GM18861 (cell line): Measurements from ENCODE around the gene CMTM3.
A peak's percentile ranks its signal among the peaks of the same experiment; 100 is the strongest.
"Not testable (repeated sequence)": the region's sequence is repeated elsewhere in the genome, so short reads cannot be mapped to it uniquely, and the experiment has no call there.

ENCODE experiments used
- ATAC-seq: cut with Tn5 transposase; IDR thresholded peaks from one replicate; pipeline ENCODE4 v1.9.1; 2021; ENCODE audit not compliant: unreplicated experiment

Gene CMTM3

GRCh38 chr16:66581246-66581952, 23.1 kb upstream of the CMTM3 start:
- ATAC-seq: no peak

DNA sequence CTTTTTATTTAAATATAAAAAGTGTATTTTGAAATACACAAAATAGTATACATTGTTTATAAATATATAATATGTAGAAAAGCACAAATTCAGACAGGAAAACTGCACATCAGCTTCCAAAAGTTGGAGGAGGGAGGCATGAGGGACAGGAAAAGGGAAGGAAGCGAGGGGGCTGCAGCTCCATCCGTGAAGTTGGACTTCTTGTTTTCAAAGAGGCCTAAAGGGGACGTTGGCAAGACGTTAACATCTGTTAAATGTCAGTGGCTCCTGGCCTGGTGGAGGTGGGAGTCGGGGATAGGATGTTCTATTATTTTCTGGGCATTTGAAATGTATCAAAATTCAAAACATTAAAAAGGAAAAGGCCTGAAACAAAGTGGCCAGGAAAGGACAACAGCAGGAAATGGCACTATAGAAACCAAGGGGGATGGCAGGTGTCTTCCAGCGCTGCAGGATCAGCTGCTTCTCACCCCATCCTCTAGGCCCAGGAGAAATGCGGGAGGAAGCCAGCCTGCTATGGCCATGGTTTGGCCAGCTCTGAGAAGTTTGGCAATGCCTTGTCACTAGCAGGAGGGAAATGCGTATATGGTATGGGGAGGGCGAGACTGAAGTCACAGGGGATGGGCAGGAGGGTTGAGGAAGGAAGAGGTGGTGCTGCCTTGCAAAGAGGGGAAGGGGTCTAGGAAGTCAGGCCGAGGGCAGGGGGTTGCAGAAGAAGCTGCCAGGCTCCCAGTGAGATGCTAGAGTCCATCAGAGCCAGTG, 18.8 kb upstream of the CMTM3 start:
- ATAC-seq: no peak

- no peak for ATAC-seq
Measured at GRCh38 chr16:66587881-66588600, 16.5 kb upstream of the CMTM3 start.

DNA sequence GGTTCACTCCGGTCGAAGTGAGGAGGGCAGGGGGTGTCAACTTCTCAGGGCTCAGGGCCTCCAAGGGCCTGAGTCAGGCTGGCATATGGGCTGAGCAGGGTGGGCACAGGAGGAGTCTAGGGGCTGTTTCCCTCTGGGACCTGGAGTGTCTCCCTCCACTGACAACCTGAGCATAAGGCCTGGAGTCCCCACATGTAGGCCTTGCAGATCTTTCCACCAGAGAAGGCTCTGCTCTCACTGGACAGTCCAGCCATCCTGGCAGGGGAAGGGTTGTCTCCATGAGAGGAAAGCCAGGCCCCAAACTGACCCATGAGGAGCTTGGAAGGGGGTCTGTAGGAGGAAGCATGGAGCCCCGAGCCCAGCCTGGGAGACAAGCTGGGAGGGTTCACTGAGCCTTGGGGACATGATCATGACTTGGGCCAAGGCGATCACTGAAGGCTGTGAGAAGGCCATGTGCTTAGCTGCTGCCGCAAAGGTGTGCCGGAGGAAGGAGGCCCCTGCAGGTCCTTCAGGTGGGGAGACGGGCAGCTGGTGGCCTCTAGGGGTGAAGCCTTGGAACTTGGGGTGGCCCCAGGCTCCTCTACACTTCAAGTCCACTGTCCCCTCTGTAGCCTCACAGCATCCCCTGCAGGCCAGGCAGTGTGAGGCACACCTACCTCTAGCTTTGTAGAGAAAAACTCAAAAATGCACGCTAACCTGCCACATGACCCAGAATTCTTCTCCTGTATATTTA, 15.4 kb upstream of the CMTM3 start:
- ATAC-seq: no peak

DNA sequence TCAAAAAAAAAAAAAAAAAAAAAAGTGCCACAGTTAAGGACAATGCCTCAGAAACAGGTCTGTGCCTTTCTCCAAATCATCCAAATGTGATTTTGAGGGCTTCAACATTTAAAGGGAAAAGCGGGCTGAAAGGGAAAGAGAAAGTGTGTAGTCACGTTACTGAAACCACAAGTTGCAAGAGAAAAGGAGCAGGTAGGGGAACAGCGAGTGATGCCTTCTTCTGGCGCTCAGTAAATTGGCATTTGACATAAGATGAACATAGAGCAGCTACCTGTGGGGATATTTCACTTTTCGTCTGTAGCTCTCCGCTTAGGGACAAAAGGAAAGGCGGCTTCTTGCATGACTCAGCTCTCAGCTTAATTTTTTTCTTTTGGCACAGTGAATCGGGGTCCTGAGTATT, 14.2 kb upstream of the CMTM3 start:
- no peak for ATAC-seq

- no peak for ATAC-seq
Measured at GRCh38 chr16:66591018-66591417, 13.5 kb upstream of the CMTM3 start.

DNA sequence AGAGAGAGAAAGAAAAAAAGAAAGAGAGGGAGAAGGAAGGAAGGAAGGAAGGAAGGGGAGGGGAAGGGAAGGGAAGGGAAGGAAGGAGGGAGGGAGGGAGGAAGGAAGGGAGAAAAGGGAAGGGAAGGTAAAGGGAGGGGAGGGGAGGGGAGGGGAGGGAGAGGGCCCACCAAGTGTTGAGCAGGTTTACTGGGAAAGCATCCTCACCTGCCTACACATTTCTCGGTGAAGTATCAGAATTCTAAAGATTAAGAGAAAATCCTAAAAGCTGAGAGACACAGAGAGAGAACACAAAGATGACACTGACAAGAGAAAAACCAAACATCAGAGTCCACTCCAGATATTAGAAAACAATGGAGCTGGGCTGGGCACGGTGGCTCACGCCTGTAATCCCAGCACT, 12.3 kb upstream of the CMTM3 start:
- ATAC-seq: no peak

DNA sequence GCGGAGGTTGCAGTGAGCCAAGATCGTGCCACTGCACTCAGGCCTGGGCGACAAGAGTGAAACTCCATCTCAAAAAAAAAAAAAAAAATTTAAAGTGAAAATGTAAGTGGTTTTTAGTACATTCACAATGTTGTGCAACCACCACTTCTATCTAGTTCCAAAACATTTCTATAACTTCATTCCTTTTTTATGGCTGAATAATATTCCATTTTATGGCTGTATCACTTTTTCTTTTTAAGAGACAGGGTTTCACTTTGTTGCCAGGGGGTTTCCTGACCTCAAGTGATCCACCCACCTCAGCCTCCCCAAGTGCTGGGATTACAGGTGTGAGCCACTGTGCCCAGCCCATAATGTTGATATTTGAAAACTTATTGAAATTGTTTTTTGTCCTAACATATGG, 11.7 kb upstream of the CMTM3 start:
- ATAC-seq: no peak

DNA sequence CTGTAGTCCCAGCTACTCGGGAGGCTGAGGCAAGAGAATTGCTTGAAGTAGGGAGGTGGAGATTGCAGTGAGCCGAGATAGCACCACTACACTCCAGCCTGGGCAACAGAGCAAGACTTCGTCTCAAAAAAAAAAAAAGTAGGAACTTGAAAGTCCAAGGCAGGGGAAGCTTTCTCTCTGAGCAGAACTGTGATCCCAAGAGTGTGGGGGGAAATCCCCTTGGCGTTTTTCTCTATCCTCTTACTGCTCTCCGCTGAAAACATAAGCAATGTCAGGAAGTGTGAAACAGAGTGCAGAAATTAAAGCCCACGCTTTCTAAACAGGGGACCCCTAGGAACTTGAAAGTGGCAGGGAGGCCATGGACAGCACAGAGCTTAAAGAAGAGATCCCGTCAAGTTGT, 9.8 kb upstream of the CMTM3 start:
- ATAC-seq: no peak

DNA sequence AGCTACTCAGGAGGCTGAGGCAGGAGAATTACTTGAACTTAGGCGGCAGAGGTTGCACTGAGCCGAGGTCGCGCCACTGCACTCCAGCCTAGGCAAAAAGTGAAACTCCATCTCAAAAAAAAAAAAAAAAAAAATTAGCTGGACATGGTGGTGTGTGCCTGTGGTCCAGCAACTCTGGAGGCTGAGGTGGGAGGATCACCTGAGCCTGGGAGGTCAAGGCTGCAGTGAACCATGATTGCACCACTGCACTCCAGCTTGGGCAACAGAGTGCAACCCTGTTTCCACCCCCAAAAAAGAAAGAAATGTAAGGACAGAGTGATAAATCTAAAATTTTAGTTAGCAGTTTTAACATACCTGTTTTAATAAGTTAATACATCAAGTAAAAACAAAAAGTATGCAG, 7.9 kb upstream of the CMTM3 start:
- not testable (repeated sequence) for ATAC-seq

DNA sequence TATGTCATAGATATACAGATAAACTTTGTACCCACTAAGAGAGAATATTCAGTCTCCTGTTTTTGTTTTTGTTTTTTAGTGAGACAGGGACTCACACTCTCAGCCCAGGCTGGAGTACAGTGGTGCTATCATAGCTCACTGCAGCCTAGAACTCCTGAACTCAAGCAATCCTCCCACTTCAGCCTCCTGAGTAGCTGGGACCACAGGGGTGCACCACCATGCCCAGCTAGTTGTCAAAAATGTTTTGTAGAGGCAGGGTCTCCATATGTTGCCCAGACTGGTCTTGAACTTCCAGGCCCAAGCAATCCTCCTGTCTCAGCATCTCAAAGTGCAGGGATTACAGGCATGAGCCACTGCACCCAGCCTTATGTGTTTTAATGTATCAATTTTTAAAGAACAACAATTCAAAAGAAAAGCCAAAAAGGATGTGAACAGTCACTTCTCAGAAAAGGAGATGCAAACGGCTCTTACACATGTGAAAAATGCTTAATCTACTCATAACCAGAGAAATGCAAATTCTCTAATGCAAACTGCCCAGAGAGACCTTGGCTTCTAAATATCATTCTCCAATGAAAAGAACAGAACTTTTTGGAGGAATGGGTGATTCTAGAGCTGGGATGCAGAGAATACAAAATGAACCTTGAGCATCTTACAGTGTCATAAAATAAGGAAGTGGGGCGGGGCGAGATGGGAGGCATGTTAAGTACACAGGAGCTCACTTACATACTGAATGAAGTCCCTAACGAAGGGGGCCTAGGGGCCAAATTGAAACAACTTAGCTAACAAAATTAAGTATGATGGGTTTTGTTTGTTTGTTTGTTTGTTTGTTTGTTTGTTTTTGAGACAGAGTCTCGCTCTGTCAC, 7.3 kb upstream of the CMTM3 start:
- no peak for ATAC-seq

GRCh38 chr16:66598111-66598510, 6.4 kb upstream of the CMTM3 start:
- ATAC-seq: no peak

GRCh38 chr16:66599726-66600125, 4.8 kb upstream of the CMTM3 start:
- no peak for ATAC-seq

DNA sequence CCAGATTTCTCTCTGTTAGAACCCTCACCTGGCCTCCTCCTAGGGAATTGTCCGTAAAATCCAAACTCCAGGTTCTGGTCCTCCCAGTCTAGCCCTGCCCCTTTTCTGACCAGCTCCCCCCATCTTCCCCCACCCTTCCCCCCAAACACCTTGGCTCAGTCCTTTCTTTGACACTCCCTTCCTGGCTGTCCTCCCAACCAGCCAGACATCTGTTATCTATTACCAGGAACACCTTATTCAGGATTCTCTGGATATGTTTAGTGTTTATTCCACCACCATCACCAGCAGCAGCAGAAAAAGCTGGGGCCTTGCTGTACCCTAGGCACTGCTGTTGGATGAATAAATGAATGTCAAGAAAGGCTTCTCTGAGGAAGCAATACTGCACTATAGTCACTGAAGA, 4.0 kb upstream of the CMTM3 start:
- ATAC-seq: no peak

- no peak for ATAC-seq
Measured at GRCh38 chr16:66601471-66601870, 3.0 kb upstream of the CMTM3 start.

DNA sequence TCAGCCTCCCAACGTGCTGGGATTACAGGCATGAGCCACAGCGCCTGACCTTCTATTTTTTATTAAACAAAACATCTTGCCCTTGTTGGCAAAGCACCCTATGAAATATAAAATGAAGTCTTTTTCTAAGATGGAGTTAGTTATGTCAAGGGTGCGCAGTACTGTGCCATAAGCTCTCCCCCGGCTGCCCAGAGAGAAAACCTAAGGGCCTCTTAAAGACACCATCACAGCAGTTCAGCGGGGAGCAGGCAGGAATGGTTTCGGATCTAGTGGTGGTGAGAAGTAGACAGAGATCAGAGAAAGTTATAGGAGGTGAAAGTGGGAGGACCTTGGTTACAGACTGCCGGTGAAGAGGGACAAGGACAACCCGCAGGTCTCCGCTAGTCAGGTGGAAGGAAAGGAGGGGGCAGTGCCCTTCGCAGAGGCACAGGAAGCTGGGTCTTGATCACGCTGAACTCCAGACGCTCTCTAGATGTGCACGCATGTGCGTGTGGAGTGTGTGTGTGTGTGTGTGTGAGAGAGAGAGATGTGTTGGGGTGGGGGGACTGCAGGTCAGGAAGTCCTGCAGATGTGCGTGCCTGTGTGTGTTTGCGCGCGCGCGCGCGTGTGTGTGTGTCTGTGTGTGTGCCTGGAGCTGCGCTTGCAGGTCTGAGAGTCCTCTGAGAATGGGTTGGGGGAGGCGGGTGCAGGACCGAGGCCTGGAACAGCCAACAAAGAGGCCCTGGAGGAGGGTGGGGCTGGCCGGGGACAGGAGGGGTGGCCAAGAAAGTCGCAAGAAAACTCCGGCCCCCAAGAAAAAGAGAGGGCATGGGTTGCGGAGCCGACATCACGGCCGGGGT, 748 bp upstream of the CMTM3 start:
- peak; percentile 33 for ATAC-seq

DNA sequence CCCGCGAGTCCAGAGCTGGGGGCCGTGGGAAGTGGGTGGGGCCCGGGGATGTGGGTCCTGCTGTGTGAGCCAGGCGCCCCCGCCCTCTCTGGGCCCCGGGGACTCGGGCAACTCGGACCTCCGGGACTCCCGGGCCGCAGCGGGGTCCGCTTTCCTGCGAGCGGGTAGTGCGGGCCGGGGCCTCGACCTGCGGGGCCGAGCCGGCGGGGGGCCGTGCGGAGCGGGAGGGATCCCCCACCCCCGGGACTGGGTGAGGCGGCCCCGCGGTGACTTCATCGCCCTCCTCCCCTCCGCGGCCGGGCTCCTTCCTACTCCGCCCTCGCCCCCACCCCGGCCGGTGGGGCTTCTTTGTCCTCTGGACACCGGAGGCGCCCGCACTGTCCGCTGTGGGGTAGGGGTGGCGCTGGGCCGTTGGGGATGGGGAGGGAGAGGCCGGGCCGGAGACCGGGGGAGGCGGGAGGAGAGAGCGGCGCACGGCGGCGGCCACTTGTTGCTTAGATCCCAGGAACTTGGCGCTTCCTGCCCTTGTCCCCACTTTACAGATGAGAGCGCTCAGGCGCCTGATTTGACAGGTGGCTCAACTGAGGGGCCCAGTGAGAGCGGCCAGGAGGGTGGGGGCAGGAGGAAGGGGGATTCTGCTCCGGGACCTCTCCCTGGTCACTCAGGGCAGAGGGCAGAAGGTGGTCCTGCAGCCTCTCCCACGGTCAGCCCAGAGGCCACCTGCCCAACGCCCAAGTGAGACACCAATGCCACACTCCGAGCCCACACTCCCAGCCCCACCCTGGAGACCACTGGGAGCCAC, 874 bp downstream of the CMTM3 start:
- no peak for ATAC-seq

GRCh38 chr16:66605979-66606751, 1.7 kb downstream of the CMTM3 start:
- peak; percentile 68 for ATAC-seq
